Natural killer cell (primary cell): Measurements from ENCODE around the gene EEFSEC. TPM values are rescaled to one million over a fixed set of nuclear protein-coding genes. Genes with fewer than 3 reads are reported as not detected.

Experiments
- ATAC-seq, 3 donors: fragments of 150-1000 bp in 2 of 3; fragments of 200-7000 bp in 1 of 3; cut with Tn5 transposase; 1 replicate in 1 of 3; 2 replicates in 2 of 3; pipeline ENCODE4 v1.10.0; 2021; ENCODE audit warnings: mild to moderate bottlenecking in 2 of 3, moderate library complexity in 2 of 3
- DNase-seq, 2 donors: peaks; one replicate each; pipeline versions ENCODE4 v3.0.0 to v3.0.0-alpha.2; 2013 to 2021; ENCODE audit warnings: mixed read lengths in 1 of 2
- H3K27ac ChIP-seq: one replicate; pipeline ENCODE4 v1.5.1; 2013; ENCODE audit warnings: mild to moderate bottlenecking, low read length
- H3K27me3 ChIP-seq: one replicate; pipeline ENCODE4 v1.6.1; 2013; ENCODE audit warnings: low read length; ENCODE audit not compliant: control insufficient read depth, insufficient read depth
- H3K36me3 ChIP-seq: one replicate; pipeline ENCODE4 v1.6.1; 2013; ENCODE audit warnings: low read length; ENCODE audit not compliant: control insufficient read depth, insufficient read depth
- H3K4me1 ChIP-seq: one replicate; pipeline ENCODE4 v1.6.1; 2013; ENCODE audit warnings: low read length; ENCODE audit not compliant: control insufficient read depth, insufficient read depth
- H3K4me3 ChIP-seq: one replicate; pipeline ENCODE4 v1.5.1; 2013; ENCODE audit warnings: low read length
- H3K9me3 ChIP-seq: one replicate; pipeline ENCODE4 v1.6.1; 2013; ENCODE audit warnings: low read length; ENCODE audit not compliant: control insufficient read depth, insufficient read depth
- H3K27ac Mint-ChIP-seq, 2 donors: one replicate each; pipeline ENCODE4 v1.8.0; 2022; ENCODE audit warnings: mild to moderate bottlenecking in 2 of 2, mixed read lengths in 2 of 2, moderate library complexity in 1 of 2
- H3K27me3 Mint-ChIP-seq, 2 donors: one replicate each; pipeline ENCODE4 v1.8.0; 2022; ENCODE audit warnings: low read depth in 2 of 2, mixed read lengths in 2 of 2
- H3K36me3 Mint-ChIP-seq: one replicate; pipeline ENCODE4 v1.8.0; 2022; ENCODE audit warnings: mixed read lengths
- H3K4me1 Mint-ChIP-seq, 2 donors: one replicate each; pipeline ENCODE4 v1.8.0; 2022; ENCODE audit warnings: mixed read lengths in 2 of 2
- H3K4me3 Mint-ChIP-seq: one replicate; pipeline ENCODE4 v1.8.0; 2022; ENCODE audit warnings: mild to moderate bottlenecking, moderate library complexity, mixed read lengths
- H3K9me3 Mint-ChIP-seq, 2 donors: one replicate each; pipeline ENCODE4 v1.8.0; 2022; ENCODE audit warnings: mixed read lengths in 2 of 2
- CTCF ChIP-seq: fragments of 200-600 bp; IDR thresholded peaks from one replicate; pipeline ENCODE4 v1.8.0; 2022; ENCODE audit warnings: antibody characterized with exemption
- WGBS: methylation state at CpG from one replicate; pipeline ENCODE4 v1.1.7; 2013; ENCODE audit warnings: missing lambda C conversion rate; ENCODE audit not compliant: insufficient coverage; 5-methylcytosine and 5-hydroxymethylcytosine counted together
- intact Hi-C: fragments of 100-400 bp; cut with micrococcal nuclease; formaldehyde crosslinking; loops from one replicate; pipeline ENCODE4 v1.14.2; 2022
- total RNA-seq, 4 donors: library from RNA; stranded (reverse); fragments of 120-200 nt in 1 of 4; gene quantifications; one replicate each; pipeline versions ENCODE4 v1.2.3 to v1.2.4, GENCODE V29; 2013 to 2022

Gene EEFSEC
- total RNA-seq, 3 donors from 2014 or later (not counting 1 experiment from before 2014, with no cell fraction given), result 16.7 to 18.9 (median 17.6) TPM

DNA sequence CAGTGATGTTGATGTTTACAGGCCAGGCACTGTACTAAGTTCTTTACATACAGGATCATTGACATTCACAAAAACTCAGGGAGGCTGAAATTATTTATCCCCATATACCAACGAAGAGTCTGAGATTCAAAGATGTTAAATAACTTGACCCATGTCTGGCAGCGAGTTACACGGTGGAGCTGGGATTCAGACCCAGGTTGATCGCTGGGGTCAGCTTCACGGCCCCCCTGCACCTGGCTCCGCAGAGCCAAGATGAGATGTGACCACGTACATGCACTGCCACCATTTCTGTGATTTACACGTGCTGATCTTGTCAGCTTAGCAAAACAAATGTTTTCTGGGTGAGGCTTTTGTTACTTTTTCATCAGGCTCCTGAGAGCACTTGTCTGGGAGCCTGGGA lies 109.8 kb downstream of the EEFSEC start:
- H3K4me1 Mint-ChIP-seq, result peaks cover 0 to 2% of the 10 kb centered on the region in 2 donors
- H3K9me3 Mint-ChIP-seq, result peaks cover 2 to 5% of the 10 kb centered on the region in 2 donors
- DNase-seq (no peak), ATAC-seq (no peak)
- WGBS, result 95% methylated on average over 8 of the region's 8 CpGs
- H3K27me3 ChIP-seq, result no peaks in the 10 kb centered on the region
- no peak overlapping the region for H3K4me3 Mint-ChIP-seq
- no peak overlapping the region for H3K4me3 ChIP-seq
- H3K27ac ChIP-seq, result no peak overlapping the region
- intact Hi-C loops, result no loop called here
- H3K27me3 Mint-ChIP-seq, result no peaks in the 10 kb centered on the region
- peaks cover 20% of the 10 kb centered on the region for H3K36me3 Mint-ChIP-seq
- no peak overlapping the region for H3K27ac Mint-ChIP-seq
- peaks cover 6% of the 10 kb centered on the region for H3K9me3 ChIP-seq
- no peak for TF ChIP-seq CTCF
- peaks cover 14% of the 10 kb centered on the region for H3K36me3 ChIP-seq
- no peaks in the 10 kb centered on the region for H3K4me1 ChIP-seq

GRCh38 chr3:128263946-128264345 lies 110.7 kb downstream of the EEFSEC start:
- H3K27ac ChIP-seq, result no peak overlapping the region
- no peak for TF ChIP-seq CTCF
- H3K27me3 ChIP-seq, result no peaks in the 10 kb centered on the region
- peaks cover 20% of the 10 kb centered on the region for H3K36me3 Mint-ChIP-seq
- no peaks in the 10 kb centered on the region for H3K4me1 ChIP-seq
- no peaks in the 10 kb centered on the region for H3K4me1 Mint-ChIP-seq
- no peak overlapping the region for H3K4me3 Mint-ChIP-seq
- intact Hi-C loops, result no loop called here
- DNase-seq (no peak), ATAC-seq (no peak)
- no peak overlapping the region for H3K4me3 ChIP-seq
- peaks cover 2 to 5% of the 10 kb centered on the region in 2 donors for H3K9me3 Mint-ChIP-seq
- H3K27ac Mint-ChIP-seq, result no peak overlapping the region
- H3K36me3 ChIP-seq, result peaks cover 14% of the 10 kb centered on the region
- H3K9me3 ChIP-seq, result peaks cover 6% of the 10 kb centered on the region
- no peaks in the 10 kb centered on the region for H3K27me3 Mint-ChIP-seq
- WGBS, result 98% methylated on average over 6 of the region's 6 CpGs

DNA sequence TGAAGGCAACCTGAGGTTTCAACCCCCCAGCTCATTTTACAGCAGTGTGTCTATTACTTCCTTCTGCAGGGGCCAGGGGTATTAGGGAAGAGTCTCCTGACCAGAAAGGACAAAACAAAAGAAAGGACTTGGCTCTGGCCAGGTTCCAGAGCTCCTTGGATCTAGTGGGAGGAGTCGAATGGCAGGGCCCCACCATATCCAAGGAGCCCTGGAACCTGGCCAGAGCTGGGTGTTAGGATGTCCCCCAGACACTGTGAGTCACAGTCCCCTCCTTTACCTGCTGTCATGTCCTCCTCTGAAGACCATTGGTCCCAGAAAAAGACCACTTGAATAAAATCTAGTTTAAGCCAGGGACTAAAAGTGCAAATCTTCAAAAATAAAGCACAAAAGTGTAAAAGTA lies 113.2 kb downstream of the EEFSEC start:
- Histone ChIP-seq H3K9me3 (no peaks in the 10 kb centered on the region), H3K36me3 (peaks cover 14% of the 10 kb centered on the region), H3K27me3 (no peaks in the 10 kb centered on the region), H3K4me3 (no peak overlapping the region), H3K4me1 (no peaks in the 10 kb centered on the region), H3K27ac (no peak overlapping the region)
- H3K36me3 Mint-ChIP-seq, result no peaks in the 10 kb centered on the region
- no peak for DNase-seq
- H3K9me3 Mint-ChIP-seq, result no peaks in the 10 kb centered on the region
- ATAC-seq, result no peak
- no peak for TF ChIP-seq CTCF
- no peak overlapping the region for H3K27ac Mint-ChIP-seq
- H3K4me1 Mint-ChIP-seq, result no peaks in the 10 kb centered on the region
- H3K4me3 Mint-ChIP-seq, result no peak overlapping the region
- 87% methylated on average over 1 of the region's 1 CpG for WGBS
- H3K27me3 Mint-ChIP-seq, result no peaks in the 10 kb centered on the region
- intact Hi-C loops, result no loop called here

GRCh38 chr3:128267541-128267940 lies 114.3 kb downstream of the EEFSEC start:
- Mint-ChIP-seq H3K27me3 (no peaks in the 10 kb centered on the region), H3K36me3 (no peaks in the 10 kb centered on the region), H3K27ac (no peak overlapping the region), H3K4me3 (no peak overlapping the region), H3K9me3 (no peaks in the 10 kb centered on the region), H3K4me1 (no peaks in the 10 kb centered on the region)
- Histone ChIP-seq H3K36me3 (peaks cover 14% of the 10 kb centered on the region), H3K9me3 (no peaks in the 10 kb centered on the region), H3K4me1 (no peaks in the 10 kb centered on the region), H3K27me3 (no peaks in the 10 kb centered on the region), H3K4me3 (no peak overlapping the region), H3K27ac (no peak overlapping the region)
- TF ChIP-seq CTCF, result no peak
- ATAC-seq (no peak), DNase-seq (no peak)
- intact Hi-C loops, result no loop called here
- WGBS, result 100% methylated on average over 3 of the region's 4 CpGs
